CD4-positive, CD25-positive, alpha-beta regulatory T cell (primary cell): ENCODE data around the gene LSM14A. TPM values are rescaled to one million over a fixed set of nuclear protein-coding genes. Genes with fewer than 3 reads are reported as not detected.
A peak's percentile ranks its signal among the peaks of the same experiment; 100 is the strongest.
"Not testable (repeated sequence)": the region's sequence is repeated elsewhere in the genome, so short reads cannot be mapped to it uniquely, and the experiment has no call there.

Experiments used
- ATAC-seq, 2 donors: fragments of 150-1000 bp; cut with Tn5 transposase; one replicate each; pipeline ENCODE4 v1.10.0; 2021; ENCODE audit warnings: low read depth in 2 of 2, moderate number of reproducible peaks in 2 of 2, moderate library complexity in 1 of 2
- DNase-seq, 3 donors: peaks; one replicate each; pipeline versions ENCODE4 v3.0.0 to v3.0.0-alpha.2; 2012 to 2022; ENCODE audit warnings: mixed read lengths in 1 of 3
- H3K27ac ChIP-seq: one replicate; pipeline ENCODE4 v1.7.0; 2013; ENCODE audit warnings: mild to moderate bottlenecking, low read length; ENCODE audit not compliant: insufficient read depth, poor library complexity, severe bottlenecking
- H3K27me3 ChIP-seq: one replicate; pipeline ENCODE4 v1.7.0; 2013; ENCODE audit warnings: low read length; ENCODE audit not compliant: control insufficient read depth, insufficient read depth
- H3K36me3 ChIP-seq: one replicate; pipeline ENCODE4 v1.7.0; 2013; ENCODE audit warnings: mild to moderate bottlenecking, low read length, moderate library complexity; ENCODE audit not compliant: control insufficient read depth, insufficient read depth
- H3K4me1 ChIP-seq: 2 replicates; pipeline ENCODE4 v1.7.0; 2013; ENCODE audit warnings: mild to moderate bottlenecking, low read length; ENCODE audit not compliant: insufficient read depth, control insufficient read depth, poor library complexity, severe bottlenecking
- H3K4me3 ChIP-seq: one replicate; pipeline ENCODE4 v1.7.0; 2013; ENCODE audit warnings: low read depth, mild to moderate bottlenecking, low read length, moderate library complexity
- H3K9me3 ChIP-seq, 2 experiments: 1 replicate in 1 of 2; 2 replicates in 1 of 2; pipeline ENCODE4 v1.7.0; 2013; ENCODE audit warnings: low read length in 2 of 2, mild to moderate bottlenecking in 1 of 2, moderate library complexity in 1 of 2; ENCODE audit not compliant: control insufficient read depth in 2 of 2
- H3K27ac Mint-ChIP-seq, 3 donors: one replicate each; pipeline ENCODE4 v1.8.0; 2020 to 2022; ENCODE audit warnings: mild to moderate bottlenecking in 3 of 3, mixed read lengths in 3 of 3, moderate library complexity in 2 of 3
- H3K27me3 Mint-ChIP-seq: one replicate; pipeline ENCODE4 v1.8.0; 2022; ENCODE audit warnings: mild to moderate bottlenecking, mixed read lengths
- H3K36me3 Mint-ChIP-seq: one replicate; pipeline ENCODE4 v1.8.0; 2020; ENCODE audit warnings: mixed read lengths
- H3K4me1 Mint-ChIP-seq, 4 donors: one replicate each; pipeline ENCODE4 v1.8.0; 2020 to 2022; ENCODE audit warnings: mixed read lengths in 4 of 4, mild to moderate bottlenecking in 1 of 4
- H3K4me3 Mint-ChIP-seq, 4 donors: one replicate each; pipeline ENCODE4 v1.8.0; 2020 to 2022; ENCODE audit warnings: mild to moderate bottlenecking in 4 of 4, mixed read lengths in 4 of 4, moderate library complexity in 3 of 4
- H3K9me3 Mint-ChIP-seq, 7 donors: one replicate each; pipeline ENCODE4 v1.8.0; 2020 to 2022; ENCODE audit warnings: mixed read lengths in 7 of 7, mild to moderate bottlenecking in 3 of 7, moderate library complexity in 2 of 7
- polyA plus RNA-seq, 4 donors: library from polyadenylated mRNA; unstranded; fragments of 300-500 nt; fragmentation: Illumina TruSeq; gene quantifications; one replicate each; pipeline ENCODE4 v1.2.3, GENCODE V29; 2021
- total RNA-seq: library from RNA; stranded (reverse); gene quantifications from one replicate; pipeline ENCODE4 v1.2.3, GENCODE V29; 2022

LSM14A gene
- total and polyA plus RNA-seq, 5 donors from 2014 or later = 133 to 175 (median 150) TPM

DNA sequence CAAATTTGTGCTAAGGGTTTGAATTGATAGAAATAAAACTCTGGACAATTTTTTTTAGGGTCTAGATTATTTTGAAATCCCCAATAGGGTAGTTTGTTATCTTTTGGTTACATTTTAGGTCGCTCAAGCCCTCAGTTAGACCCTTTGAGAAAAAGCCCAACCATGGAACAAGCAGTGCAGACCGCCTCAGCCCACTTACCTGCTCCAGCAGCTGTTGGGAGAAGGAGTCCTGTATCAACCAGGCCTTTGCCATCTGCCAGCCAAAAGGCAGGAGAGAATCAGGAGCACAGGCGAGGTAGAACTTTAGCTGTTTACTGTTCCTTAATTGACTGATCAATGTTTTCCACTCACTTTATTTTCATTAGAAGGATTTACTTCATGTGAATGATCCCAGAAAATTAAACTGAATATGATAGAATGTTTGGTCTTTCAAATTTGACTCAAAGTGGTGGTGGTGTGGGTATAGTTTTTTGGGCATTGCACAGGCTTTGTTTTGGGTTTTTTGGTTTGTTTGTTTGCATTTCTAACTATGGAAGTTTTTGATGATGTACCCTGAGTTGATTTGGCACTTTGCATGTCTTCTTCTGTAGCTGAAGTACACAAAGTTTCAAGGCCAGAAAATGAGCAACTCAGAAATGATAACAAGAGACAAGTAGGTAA is 42.8 kb downstream of the LSM14A start:
- H3K27ac ChIP-seq = no peak overlapping the region
- ATAC-seq (no peak), DNase-seq (no peak)
- no peaks in the 10 kb centered on the region for H3K9me3 ChIP-seq
- H3K4me3 Mint-ChIP-seq = no peak overlapping the region
- no peaks in the 10 kb centered on the region for H3K27me3 ChIP-seq
- peaks cover 16% of the 10 kb centered on the region for H3K4me1 ChIP-seq
- H3K36me3 Mint-ChIP-seq = peaks cover 26% of the 10 kb centered on the region
- no peaks in the 10 kb centered on the region for H3K9me3 Mint-ChIP-seq
- peaks cover 12 to 56% (median 27%) of the 10 kb centered on the region in 4 donors for H3K4me1 Mint-ChIP-seq
- H3K27ac Mint-ChIP-seq = peak overlapping the region in 1 of 3 donors; percentile 42
- peaks cover 65% of the 10 kb centered on the region for H3K36me3 ChIP-seq
- H3K4me3 ChIP-seq = no peak overlapping the region
- H3K27me3 Mint-ChIP-seq = no peaks in the 10 kb centered on the region

DNA sequence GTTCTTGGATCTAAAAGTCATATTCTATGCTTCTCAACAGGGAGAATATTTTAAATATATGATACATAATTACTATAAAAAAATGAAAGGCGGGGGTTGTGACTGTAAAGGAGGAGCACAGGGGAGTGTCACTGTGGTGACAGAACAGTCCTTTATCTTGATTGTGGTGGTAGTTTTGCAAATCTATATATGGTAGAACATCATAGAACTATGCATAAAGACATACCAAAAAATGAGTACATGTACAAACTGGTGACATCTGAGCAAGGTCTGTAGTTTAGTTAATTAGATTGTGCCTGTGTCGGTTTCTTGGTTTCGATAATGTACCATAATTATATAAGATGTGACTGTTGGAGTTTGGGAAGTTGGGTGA is 43.3 kb downstream of the LSM14A start:
- H3K4me1 Mint-ChIP-seq = peaks cover 17 to 60% (median 31%) of the 10 kb centered on the region in 4 donors
- no peak for ATAC-seq

GRCh38 chr19:34216745-34217219 is 44.5 kb downstream of the LSM14A start:
- ATAC-seq, H3K27me3 ChIP-seq, H3K4me3 Mint-ChIP-seq, H3K4me3 ChIP-seq, H3K9me3 ChIP-seq, H3K9me3 Mint-ChIP-seq, H3K27me3 Mint-ChIP-seq, DNase-seq, H3K27ac Mint-ChIP-seq, H3K27ac ChIP-seq: not testable (repeated sequence)
- Mint-ChIP-seq H3K36me3 (peaks cover 35% of the 10 kb centered on the region), H3K4me1 (peaks cover 18 to 61% (median 36%) of the 10 kb centered on the region in 4 donors)
- Histone ChIP-seq H3K36me3 (peaks cover 64% of the 10 kb centered on the region), H3K4me1 (peaks cover 16% of the 10 kb centered on the region)

More for the DNA sequence above, 43.3 kb downstream of the LSM14A start:
- Mint-ChIP-seq H3K36me3 (peaks cover 30% of the 10 kb centered on the region), H3K4me3 (no peak overlapping the region), H3K27me3 (no peaks in the 10 kb centered on the region), H3K9me3 (no peaks in the 10 kb centered on the region), H3K27ac (no peak overlapping the region)
- DNase-seq = no peak
- peaks cover 61% of the 10 kb centered on the region for H3K36me3 ChIP-seq
- no peak overlapping the region for H3K4me3 ChIP-seq
- no peak overlapping the region for H3K27ac ChIP-seq
- peaks cover 16% of the 10 kb centered on the region for H3K4me1 ChIP-seq
- no peaks in the 10 kb centered on the region for H3K27me3 ChIP-seq
- no peaks in the 10 kb centered on the region for H3K9me3 ChIP-seq

DNA sequence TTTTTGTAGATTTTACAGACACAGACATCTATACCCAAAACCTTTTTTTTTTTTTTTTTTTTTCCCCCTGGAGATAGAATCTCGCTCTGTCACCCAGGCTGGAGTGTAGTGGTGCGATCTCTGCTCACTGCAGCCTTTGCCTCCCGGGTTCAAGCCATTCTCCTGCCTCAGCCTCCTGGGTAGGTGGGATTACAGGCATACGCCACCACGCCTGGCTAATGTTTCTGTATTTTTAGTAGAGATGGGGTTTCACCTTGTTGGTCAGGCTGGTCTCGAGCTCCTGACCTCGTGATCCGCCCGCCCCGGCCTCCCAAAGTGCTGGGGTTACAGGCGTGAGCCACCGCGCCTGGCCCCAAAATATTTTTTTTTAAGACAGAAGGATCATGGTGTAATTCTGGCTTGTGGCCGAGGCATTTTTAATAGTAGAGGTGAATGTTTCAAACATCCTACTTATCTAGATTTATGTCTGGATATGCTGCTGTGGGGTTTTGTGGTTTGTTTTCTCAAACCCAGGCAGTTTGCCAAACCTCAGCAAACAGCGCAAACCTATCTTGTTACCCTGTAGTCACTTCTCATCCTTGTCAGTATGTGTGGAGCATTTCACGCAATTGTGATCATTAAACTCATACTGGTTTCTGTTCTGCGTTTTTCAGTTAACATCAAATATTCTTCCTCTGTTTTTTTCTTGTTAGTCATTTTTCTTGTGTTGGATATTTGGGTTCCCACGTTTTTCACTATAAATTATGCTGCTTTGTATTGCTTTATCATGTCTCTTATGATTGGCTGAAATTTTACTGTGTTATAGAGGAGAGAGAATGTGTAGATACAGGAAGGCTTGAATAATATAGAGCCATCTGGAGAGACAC is 45.9 kb downstream of the LSM14A start:
- peak; percentile 34 to 76 (median 65) for DNase-seq
- Histone ChIP-seq H3K4me1 (peaks cover 16% of the 10 kb centered on the region), H3K36me3 (peaks cover 65% of the 10 kb centered on the region), H3K9me3 (no peaks in the 10 kb centered on the region), H3K27me3 (no peaks in the 10 kb centered on the region), H3K27ac (peak overlapping the region; percentile 34), H3K4me3 (peak overlapping the region; percentile 1)
- Mint-ChIP-seq H3K36me3 (peaks cover 37% of the 10 kb centered on the region), H3K27ac (peak overlapping the region; percentile 4 to 57 (median 10)), H3K9me3 (no peaks in the 10 kb centered on the region), H3K4me3 (peak overlapping the region; percentile 25 to 63 (median 33)), H3K27me3 (no peaks in the 10 kb centered on the region), H3K4me1 (peaks cover 18 to 61% (median 35%) of the 10 kb centered on the region in 4 donors)
- ATAC-seq = peak; percentile 78 to 86

DNA sequence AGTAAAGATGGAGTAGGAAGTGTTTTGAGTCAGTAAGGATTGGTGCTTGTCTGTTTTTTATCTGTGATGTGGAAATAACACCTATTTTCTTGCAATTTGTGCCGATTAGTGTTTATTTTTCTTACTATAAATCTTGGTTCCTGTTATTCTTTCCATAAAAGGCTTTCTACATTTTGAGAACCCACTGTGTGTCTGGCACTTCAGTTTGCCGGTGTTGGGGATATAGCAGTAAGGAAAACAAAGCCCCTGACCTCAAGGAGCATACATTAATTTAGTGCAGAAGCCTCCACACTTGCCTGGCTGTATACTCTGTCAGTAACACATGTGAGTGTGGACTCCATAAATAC is 46.5 kb downstream of the LSM14A start:
- H3K4me1 ChIP-seq = peaks cover 16% of the 10 kb centered on the region
- no peaks in the 10 kb centered on the region for H3K27me3 Mint-ChIP-seq
- H3K4me1 Mint-ChIP-seq = peaks cover 18 to 55% (median 39%) of the 10 kb centered on the region in 4 donors
- H3K4me3 Mint-ChIP-seq = peak overlapping the region; percentile 25 to 63 (median 33)
- H3K9me3 Mint-ChIP-seq = no peaks in the 10 kb centered on the region
- peaks cover 41% of the 10 kb centered on the region for H3K36me3 Mint-ChIP-seq
- no peaks in the 10 kb centered on the region for H3K27me3 ChIP-seq
- no peak for ATAC-seq
- H3K27ac ChIP-seq = no peak overlapping the region
- no peaks in the 10 kb centered on the region for H3K9me3 ChIP-seq
- H3K4me3 ChIP-seq = peak overlapping the region; percentile 1
- peaks cover 67% of the 10 kb centered on the region for H3K36me3 ChIP-seq
- no peak for DNase-seq
- H3K27ac Mint-ChIP-seq = peak overlapping the region in 2 of 3 donors; percentile 4 to 34

- no peak overlapping the region for H3K4me3 Mint-ChIP-seq
- Histone ChIP-seq H3K4me3 (no peak overlapping the region), H3K36me3 (peaks cover 64% of the 10 kb centered on the region), H3K4me1 (peaks cover 29% of the 10 kb centered on the region), H3K9me3 (no peaks in the 10 kb centered on the region), H3K27me3 (no peaks in the 10 kb centered on the region), H3K27ac (no peak overlapping the region)
- DNase-seq (peak; percentile 43 to 73 (median 47)), ATAC-seq (no peak)
- peak overlapping the region in 2 of 3 donors; percentile 14 to 32 for H3K27ac Mint-ChIP-seq
- H3K27me3 Mint-ChIP-seq = no peaks in the 10 kb centered on the region
- peaks cover 49% of the 10 kb centered on the region for H3K36me3 Mint-ChIP-seq
- H3K4me1 Mint-ChIP-seq = peaks cover 27 to 60% (median 49%) of the 10 kb centered on the region in 4 donors
- no peaks in the 10 kb centered on the region for H3K9me3 Mint-ChIP-seq
Observed at GRCh38 chr19:34220472-34221063, 48.3 kb downstream of the LSM14A start.

GRCh38 chr19:34222386-34222785 is 50.1 kb downstream of the LSM14A start:
- H3K9me3 ChIP-seq = no peaks in the 10 kb centered on the region
- no peak overlapping the region for H3K4me3 ChIP-seq
- H3K27me3 ChIP-seq = no peaks in the 10 kb centered on the region
- peak overlapping the region in 1 of 3 donors; percentile 38 for H3K27ac Mint-ChIP-seq
- no peaks in the 10 kb centered on the region for H3K9me3 Mint-ChIP-seq
- H3K4me1 Mint-ChIP-seq = peaks cover 35 to 66% (median 54%) of the 10 kb centered on the region in 4 donors
- peaks cover 39% of the 10 kb centered on the region for H3K4me1 ChIP-seq
- no peak for ATAC-seq
- H3K27ac ChIP-seq = peak overlapping the region; percentile 16
- H3K36me3 Mint-ChIP-seq = peaks cover 50% of the 10 kb centered on the region
- H3K27me3 Mint-ChIP-seq = no peaks in the 10 kb centered on the region
- H3K36me3 ChIP-seq = peaks cover 75% of the 10 kb centered on the region
- no peak for DNase-seq
- H3K4me3 Mint-ChIP-seq = no peak overlapping the region
